Esophagus muscularis mucosa (tissue), 3 donors: ENCODE data around the gene AATF.

Experiments
- EP300 ChIP-seq: sonication (generic); formaldehyde crosslinking; IDR thresholded peaks from one replicate; pipeline ENCODE4 v1.6.1; 2017; ENCODE audit warnings: antibody characterized with exemption
- POLR2A ChIP-seq: fragments of 450-650 bp; IDR thresholded peaks from one replicate; pipeline ENCODE4 v1.6.1; 2017; ENCODE audit warnings: antibody characterized with exemption, moderate library complexity, mild to moderate bottlenecking, low read depth
- POLR2AphosphoS5 ChIP-seq, 2 donors: sonication (generic); formaldehyde crosslinking; IDR thresholded peaks; one replicate each; pipeline ENCODE4 v1.6.1; 2017; ENCODE audit warnings: antibody characterized with exemption in 2 of 2

DNA sequence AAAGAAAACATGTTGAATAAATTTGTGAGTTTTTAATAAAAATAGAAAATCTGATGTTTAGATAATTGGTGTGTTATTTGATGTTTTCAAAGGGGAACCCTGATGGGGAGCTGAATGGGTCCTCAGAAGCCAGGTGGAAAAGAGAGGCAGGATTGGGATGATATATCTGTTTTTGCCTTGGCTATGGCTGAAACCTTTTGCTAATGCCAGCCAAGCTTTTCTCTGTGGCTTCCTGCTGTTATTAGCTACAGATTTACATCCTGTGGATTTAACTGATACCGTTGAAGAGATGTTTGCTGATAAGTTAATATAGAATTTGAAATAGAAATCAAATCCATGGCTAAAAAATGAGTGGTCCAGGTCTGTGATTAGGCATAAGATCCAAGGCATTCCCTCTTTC, 4.2 kb upstream of the AATF start:
- TF ChIP-seq POLR2A (no peak), EP300 (no peak), POLR2AphosphoS5 (IDR thresholded peaks at IDR 0.05) (no peak)
